ENCODE measurements around the gene FBXO21.

DNA sequence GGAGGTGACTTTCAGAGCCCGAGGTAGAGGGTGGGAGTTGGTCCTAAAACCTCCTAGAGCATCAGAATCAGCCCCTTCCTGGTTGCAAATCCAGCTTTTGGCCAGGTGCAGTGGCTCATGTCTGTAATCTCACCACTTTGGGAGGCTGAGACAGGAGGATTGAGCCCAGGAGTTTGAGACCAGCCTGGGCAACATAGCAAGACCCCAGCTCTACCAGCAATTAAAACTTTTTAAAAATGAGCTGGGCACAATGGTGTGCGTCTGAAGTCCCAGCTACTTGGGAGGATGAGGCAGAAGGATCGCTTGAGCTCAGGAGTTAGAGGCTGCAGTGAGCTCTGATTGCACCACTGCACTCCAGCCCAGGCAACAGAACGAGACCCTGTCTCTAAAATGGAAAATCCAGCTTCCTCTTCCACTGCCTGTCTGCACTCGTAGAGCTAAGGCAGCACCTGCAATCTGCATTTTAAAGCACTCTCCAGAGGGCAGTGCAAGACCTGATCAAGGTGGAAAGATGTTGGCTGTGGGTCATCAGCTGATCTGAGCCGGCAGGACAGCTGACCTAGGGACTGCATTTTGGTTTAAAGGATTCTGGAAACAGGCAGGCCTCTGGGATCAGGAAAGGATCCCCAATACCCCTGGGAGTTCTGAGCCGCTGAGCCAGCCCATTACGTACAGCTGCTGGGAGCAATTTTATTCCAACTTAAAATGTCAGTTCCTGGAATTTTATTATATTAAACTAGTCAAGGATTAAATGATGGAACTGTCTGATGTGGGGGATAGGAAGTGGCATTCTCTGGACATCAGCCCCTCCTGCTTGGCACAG is 89.2 kb downstream of the FBXO21 start:
- TF ChIP-seq, protein P1, sequence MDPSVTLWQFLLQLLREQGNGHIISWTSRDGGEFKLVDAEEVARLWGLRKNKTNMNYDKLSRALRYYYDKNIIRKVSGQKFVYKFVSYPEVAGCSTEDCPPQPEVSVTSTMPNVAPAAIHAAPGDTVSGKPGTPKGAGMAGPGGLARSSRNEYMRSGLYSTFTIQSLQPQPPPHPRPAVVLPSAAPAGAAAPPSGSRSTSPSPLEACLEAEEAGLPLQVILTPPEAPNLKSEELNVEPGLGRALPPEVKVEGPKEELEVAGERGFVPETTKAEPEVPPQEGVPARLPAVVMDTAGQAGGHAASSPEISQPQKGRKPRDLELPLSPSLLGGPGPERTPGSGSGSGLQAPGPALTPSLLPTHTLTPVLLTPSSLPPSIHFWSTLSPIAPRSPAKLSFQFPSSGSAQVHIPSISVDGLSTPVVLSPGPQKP (IDR thresholded peaks at IDR 0.05; ENCODE audit: borderline replicate concordance, low read depth, low read length): no peak
- TF ChIP-seq, protein P2, sequence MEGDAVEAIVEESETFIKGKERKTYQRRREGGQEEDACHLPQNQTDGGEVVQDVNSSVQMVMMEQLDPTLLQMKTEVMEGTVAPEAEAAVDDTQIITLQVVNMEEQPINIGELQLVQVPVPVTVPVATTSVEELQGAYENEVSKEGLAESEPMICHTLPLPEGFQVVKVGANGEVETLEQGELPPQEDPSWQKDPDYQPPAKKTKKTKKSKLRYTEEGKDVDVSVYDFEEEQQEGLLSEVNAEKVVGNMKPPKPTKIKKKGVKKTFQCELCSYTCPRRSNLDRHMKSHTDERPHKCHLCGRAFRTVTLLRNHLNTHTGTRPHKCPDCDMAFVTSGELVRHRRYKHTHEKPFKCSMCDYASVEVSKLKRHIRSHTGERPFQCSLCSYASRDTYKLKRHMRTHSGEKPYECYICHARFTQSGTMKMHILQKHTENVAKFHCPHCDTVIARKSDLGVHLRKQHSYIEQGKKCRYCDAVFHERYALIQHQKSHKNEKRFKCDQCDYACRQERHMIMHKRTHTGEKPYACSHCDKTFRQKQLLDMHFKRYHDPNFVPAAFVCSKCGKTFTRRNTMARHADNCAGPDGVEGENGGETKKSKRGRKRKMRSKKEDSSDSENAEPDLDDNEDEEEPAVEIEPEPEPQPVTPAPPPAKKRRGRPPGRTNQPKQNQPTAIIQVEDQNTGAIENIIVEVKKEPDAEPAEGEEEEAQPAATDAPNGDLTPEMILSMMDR (conservative IDR thresholded peaks at IDR 0.05; ENCODE audit: low read depth, low read length): no peak
- no peak for TF ChIP-seq POLR2A (IDR thresholded peaks at IDR 0.05; ENCODE audit: low read depth, low read length)
- TF ChIP-seq RCOR1 (IDR thresholded peaks at IDR 0.05; ENCODE audit: insufficient replicate concordance, low read length): no peak
- no peak for TF ChIP-seq CEBPB (IDR thresholded peaks at IDR 0.05; ENCODE audit: low read depth, low read length)
- TF ChIP-seq, protein P3, sequence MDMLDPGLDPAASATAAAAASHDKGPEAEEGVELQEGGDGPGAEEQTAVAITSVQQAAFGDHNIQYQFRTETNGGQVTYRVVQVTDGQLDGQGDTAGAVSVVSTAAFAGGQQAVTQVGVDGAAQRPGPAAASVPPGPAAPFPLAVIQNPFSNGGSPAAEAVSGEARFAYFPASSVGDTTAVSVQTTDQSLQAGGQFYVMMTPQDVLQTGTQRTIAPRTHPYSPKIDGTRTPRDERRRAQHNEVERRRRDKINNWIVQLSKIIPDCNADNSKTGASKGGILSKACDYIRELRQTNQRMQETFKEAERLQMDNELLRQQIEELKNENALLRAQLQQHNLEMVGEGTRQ (IDR thresholded peaks at IDR 0.05; ENCODE audit: low read depth, low read length): no peak
- no peak for TF ChIP-seq BHLHE40 (IDR thresholded peaks at IDR 0.05; ENCODE audit: low read depth, low read length)
